Stimulated activated effector memory CD8-positive, alpha-beta T cell treated with anti-CD3 and anti-CD28 coated beads, Interleukin-12 subunit alpha, Interleukin-12 subunit beta, amount 100 ng/mL, for 72 hours (primary cell): ENCODE results near the gene FN1.

Experiments
- ATAC-seq: fragments of 150-1000 bp; cut with Tn5 transposase; 2 replicates; pipeline ENCODE4 v1.10.0; 2021
- DNase-seq, 2 donors: peaks; one replicate each; pipeline ENCODE4 v3.0.0; 2021 to 2022; ENCODE audit warnings: low spot score in 2 of 2
- H3K27ac Mint-ChIP-seq: one replicate; pipeline ENCODE4 v1.8.0; 2022; ENCODE audit warnings: mild to moderate bottlenecking, mixed read lengths
- H3K36me3 Mint-ChIP-seq: one replicate; pipeline ENCODE4 v1.8.0; 2022; ENCODE audit warnings: mild to moderate bottlenecking, mixed read lengths
- H3K4me1 Mint-ChIP-seq: one replicate; pipeline ENCODE4 v1.8.0; 2022; ENCODE audit warnings: mixed read lengths
- H3K4me3 Mint-ChIP-seq: one replicate; pipeline ENCODE4 v1.8.0; 2022; ENCODE audit warnings: mild to moderate bottlenecking, mixed read lengths
- H3K9me3 Mint-ChIP-seq: one replicate; pipeline ENCODE4 v1.8.0; 2022; ENCODE audit warnings: mixed read lengths

FN1 gene

DNA sequence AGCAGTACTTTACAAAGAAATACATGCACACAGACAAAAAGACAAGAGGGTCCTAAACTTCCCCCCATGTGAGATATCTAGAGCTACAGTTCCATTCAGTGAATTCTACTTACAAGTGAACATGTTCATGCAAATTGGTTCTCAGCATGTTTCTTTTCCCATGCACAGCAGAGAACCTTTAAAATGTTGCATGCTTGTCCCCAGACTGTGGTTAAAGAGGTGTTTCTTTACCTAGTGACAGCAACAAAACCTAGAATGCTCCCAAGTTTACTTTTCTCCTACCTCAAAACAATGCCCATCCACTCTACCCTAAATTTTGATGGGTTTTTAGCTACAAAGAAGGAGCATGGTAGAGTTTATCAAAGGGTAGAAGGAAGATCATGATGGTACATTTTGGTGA lies 43.7 kb downstream of the FN1 start:
- H3K9me3 Mint-ChIP-seq = no peaks in the 10 kb centered on the region
- DNase-seq = no peak
- no peak overlapping the region for H3K4me3 Mint-ChIP-seq
- no peak for ATAC-seq
- no peaks in the 10 kb centered on the region for H3K36me3 Mint-ChIP-seq
- no peak overlapping the region for H3K27ac Mint-ChIP-seq
- H3K4me1 Mint-ChIP-seq = no peaks in the 10 kb centered on the region

- Mint-ChIP-seq H3K4me1 (no peaks in the 10 kb centered on the region), H3K27ac (no peak overlapping the region), H3K36me3 (no peaks in the 10 kb centered on the region), H3K9me3 (no peaks in the 10 kb centered on the region), H3K4me3 (no peak overlapping the region)
- ATAC-seq = no peak
- DNase-seq = no peak
Measured at GRCh38 chr2:215391531-215391930, 44.3 kb downstream of the FN1 start.

GRCh38 chr2:215390550-215390913 lies 45.3 kb downstream of the FN1 start:
- Mint-ChIP-seq H3K36me3 (no peaks in the 10 kb centered on the region), H3K4me1 (no peaks in the 10 kb centered on the region), H3K27ac (no peak overlapping the region), H3K4me3 (no peak overlapping the region), H3K9me3 (no peaks in the 10 kb centered on the region)
- ATAC-seq = no peak
- no peak for DNase-seq

DNA sequence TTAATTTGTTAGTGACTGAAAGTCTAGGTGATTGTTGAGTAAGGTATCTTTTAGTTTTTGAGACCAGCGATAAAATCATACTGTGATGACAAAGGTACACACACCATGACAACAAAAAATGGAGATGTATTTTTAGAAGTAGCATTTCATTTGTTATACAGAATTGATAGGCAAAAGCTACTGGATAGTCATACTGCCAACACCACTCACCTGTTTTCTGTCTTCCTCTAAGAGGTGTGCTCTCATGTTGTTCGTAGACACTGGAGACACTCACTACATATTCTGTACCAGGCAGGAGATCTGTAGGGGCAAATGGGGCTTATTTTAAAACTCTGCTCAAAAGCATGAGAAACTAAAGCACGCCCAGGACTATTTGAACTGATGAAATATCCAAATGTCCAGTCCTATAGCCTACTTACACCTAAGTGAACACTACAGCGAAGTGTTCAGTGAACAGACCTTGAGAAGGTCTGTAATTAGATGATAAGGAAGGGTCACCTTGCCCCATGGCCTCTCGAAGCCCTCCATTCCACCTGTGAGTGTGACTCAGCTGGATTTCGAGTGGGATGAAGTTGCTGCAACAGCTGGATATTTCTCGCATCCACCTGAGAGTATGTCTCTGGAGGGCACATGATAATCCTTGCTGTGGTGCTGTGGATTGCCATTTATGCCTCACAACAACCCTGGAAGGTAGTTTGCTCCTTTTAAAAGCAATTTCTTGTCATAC lies 47.7 kb downstream of the FN1 start:
- Mint-ChIP-seq H3K9me3 (no peaks in the 10 kb centered on the region), H3K4me3 (no peak overlapping the region), H3K36me3 (no peaks in the 10 kb centered on the region), H3K27ac (no peak overlapping the region), H3K4me1 (no peaks in the 10 kb centered on the region)
- DNase-seq = no peak
- ATAC-seq = no peak

DNA sequence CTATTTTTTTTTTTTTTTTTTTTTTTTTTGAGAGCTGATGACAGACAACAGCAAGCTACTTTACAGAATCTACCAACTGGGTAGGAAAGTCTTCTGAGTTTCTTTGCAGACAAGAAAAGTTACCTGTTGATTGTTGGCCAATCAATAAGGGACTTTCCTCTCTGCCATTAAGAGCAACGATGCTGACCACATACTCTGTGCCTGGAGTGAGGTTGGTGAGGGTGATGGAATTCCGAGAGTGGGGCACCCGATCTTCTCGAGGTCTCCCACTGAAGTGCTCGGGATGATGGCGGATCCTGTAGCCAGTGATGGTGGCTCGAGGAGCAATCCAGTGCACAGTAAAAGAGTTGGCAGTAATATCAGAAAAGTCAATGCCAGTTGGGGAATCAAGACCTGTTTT lies 49.3 kb downstream of the FN1 start:
- no peaks in the 10 kb centered on the region for H3K9me3 Mint-ChIP-seq
- no peaks in the 10 kb centered on the region for H3K36me3 Mint-ChIP-seq
- H3K4me1 Mint-ChIP-seq = no peaks in the 10 kb centered on the region
- H3K4me3 Mint-ChIP-seq = no peak overlapping the region
- no peak for ATAC-seq
- no peak for DNase-seq
- H3K27ac Mint-ChIP-seq = no peak overlapping the region

DNA sequence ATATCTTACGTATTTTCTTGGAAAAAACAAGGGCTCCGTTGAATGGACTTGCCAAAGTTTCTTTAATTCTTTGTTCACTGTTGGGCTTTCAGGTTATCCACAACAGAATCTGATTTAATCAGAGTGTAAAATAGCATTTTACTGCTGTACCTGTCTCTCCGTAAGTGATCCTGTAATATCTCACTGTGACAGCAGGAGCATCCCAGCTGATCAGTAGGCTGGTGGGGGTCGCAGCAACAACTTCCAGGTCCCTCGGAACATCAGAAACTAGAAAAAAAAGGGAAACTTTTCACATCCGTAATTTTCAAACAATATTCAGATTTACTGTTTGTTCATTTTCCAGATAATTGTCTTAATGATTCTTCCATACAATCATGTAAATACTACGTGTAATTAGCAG lies 51.2 kb downstream of the FN1 start:
- no peak for DNase-seq
- no peak overlapping the region for H3K4me3 Mint-ChIP-seq
- no peaks in the 10 kb centered on the region for H3K9me3 Mint-ChIP-seq
- no peaks in the 10 kb centered on the region for H3K4me1 Mint-ChIP-seq
- no peak for ATAC-seq
- no peaks in the 10 kb centered on the region for H3K36me3 Mint-ChIP-seq
- no peak overlapping the region for H3K27ac Mint-ChIP-seq

- Mint-ChIP-seq H3K36me3 (no peaks in the 10 kb centered on the region), H3K9me3 (no peaks in the 10 kb centered on the region), H3K4me1 (no peaks in the 10 kb centered on the region), H3K27ac (no peak overlapping the region), H3K4me3 (no peak overlapping the region)
- ATAC-seq (no peak), DNase-seq (no peak)
Measured at GRCh38 chr2:215383652-215384279, 52.1 kb downstream of the FN1 start.

GRCh38 chr2:215382480-215382879 lies 53.4 kb downstream of the FN1 start:
- Mint-ChIP-seq H3K4me1 (no peaks in the 10 kb centered on the region), H3K27ac (no peak overlapping the region), H3K4me3 (no peak overlapping the region), H3K9me3 (no peaks in the 10 kb centered on the region), H3K36me3 (no peaks in the 10 kb centered on the region)
- no peak for DNase-seq
- ATAC-seq = no peak

GRCh38 chr2:215382011-215382410 lies 53.9 kb downstream of the FN1 start:
- H3K4me1 Mint-ChIP-seq = no peaks in the 10 kb centered on the region
- H3K4me3 Mint-ChIP-seq = no peak overlapping the region
- no peaks in the 10 kb centered on the region for H3K9me3 Mint-ChIP-seq
- H3K36me3 Mint-ChIP-seq = no peaks in the 10 kb centered on the region
- ATAC-seq = no peak
- H3K27ac Mint-ChIP-seq = no peak overlapping the region
- no peak for DNase-seq

- no peak overlapping the region for H3K4me3 Mint-ChIP-seq
- no peaks in the 10 kb centered on the region for H3K9me3 Mint-ChIP-seq
Measured at GRCh38 chr2:215380699-215381098, 55.2 kb downstream of the FN1 start.

GRCh38 chr2:215379948-215380347 lies 55.9 kb downstream of the FN1 start:
- no peaks in the 10 kb centered on the region for H3K4me1 Mint-ChIP-seq

More at GRCh38 chr2:215380699-215381098, 55.2 kb downstream of the FN1 start:
- DNase-seq (no peak), ATAC-seq (no peak)
- no peaks in the 10 kb centered on the region for H3K4me1 Mint-ChIP-seq
- no peaks in the 10 kb centered on the region for H3K36me3 Mint-ChIP-seq
- no peak overlapping the region for H3K27ac Mint-ChIP-seq

DNA sequence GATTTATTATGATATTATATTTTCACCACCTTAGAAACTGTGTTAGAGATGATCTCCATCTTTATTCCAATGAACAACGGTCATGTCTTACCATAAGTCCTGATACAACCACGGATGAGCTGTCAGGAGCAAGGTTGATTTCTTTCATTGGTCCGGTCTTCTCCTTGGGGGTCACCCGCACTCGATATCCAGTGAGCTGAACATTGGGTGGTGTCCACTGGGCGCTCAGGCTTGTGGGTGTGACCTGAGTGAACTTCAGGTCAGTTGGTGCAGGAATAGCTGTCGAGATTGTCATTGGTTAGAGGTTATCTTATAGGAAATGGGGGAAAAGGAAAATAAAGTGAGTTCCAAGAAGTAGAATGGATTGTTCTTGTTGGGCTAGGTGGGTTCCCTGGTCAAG lies 56.8 kb downstream of the FN1 start:
- ATAC-seq = no peak
- no peaks in the 10 kb centered on the region for H3K9me3 Mint-ChIP-seq
- no peak for DNase-seq
- H3K27ac Mint-ChIP-seq = no peak overlapping the region
- no peaks in the 10 kb centered on the region for H3K36me3 Mint-ChIP-seq
- H3K4me1 Mint-ChIP-seq = no peaks in the 10 kb centered on the region
- H3K4me3 Mint-ChIP-seq = no peak overlapping the region

More at GRCh38 chr2:215379948-215380347, 55.9 kb downstream of the FN1 start:
- Mint-ChIP-seq H3K4me3 (no peak overlapping the region), H3K36me3 (no peaks in the 10 kb centered on the region), H3K9me3 (no peaks in the 10 kb centered on the region), H3K27ac (no peak overlapping the region)
- ATAC-seq = no peak
- no peak for DNase-seq

GRCh38 chr2:215378045-215378444 lies 57.8 kb downstream of the FN1 start:
- no peak overlapping the region for H3K27ac Mint-ChIP-seq
- DNase-seq = no peak
- no peaks in the 10 kb centered on the region for H3K36me3 Mint-ChIP-seq
- no peaks in the 10 kb centered on the region for H3K9me3 Mint-ChIP-seq
- ATAC-seq = no peak
- H3K4me1 Mint-ChIP-seq = no peaks in the 10 kb centered on the region
- no peak overlapping the region for H3K4me3 Mint-ChIP-seq

GRCh38 chr2:215377283-215377682 lies 58.6 kb downstream of the FN1 start:
- H3K27ac Mint-ChIP-seq = no peak overlapping the region
- H3K36me3 Mint-ChIP-seq = no peaks in the 10 kb centered on the region
- no peaks in the 10 kb centered on the region for H3K9me3 Mint-ChIP-seq
- DNase-seq (no peak), ATAC-seq (no peak)
- no peaks in the 10 kb centered on the region for H3K4me1 Mint-ChIP-seq
- no peak overlapping the region for H3K4me3 Mint-ChIP-seq

GRCh38 chr2:215376103-215376780 lies 59.6 kb downstream of the FN1 start:
- no peak for ATAC-seq
- H3K27ac Mint-ChIP-seq = no peak overlapping the region

DNA sequence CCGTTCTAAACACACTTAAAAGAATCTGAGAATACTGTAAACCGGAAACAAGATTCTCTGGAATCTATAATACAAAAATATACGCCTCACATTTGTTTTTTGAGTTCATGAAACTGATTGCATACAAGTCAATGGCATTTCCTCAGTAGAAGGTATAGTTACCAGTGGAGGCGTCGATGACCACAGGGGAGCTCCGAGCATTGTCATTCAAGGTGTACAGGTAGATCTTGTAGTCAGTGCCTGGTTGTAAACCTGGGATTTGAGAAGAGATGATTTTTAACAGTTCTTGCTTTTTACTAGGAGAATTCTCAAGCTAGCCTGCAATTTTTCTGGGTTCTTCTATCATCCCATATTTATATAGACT lies 60.4 kb downstream of the FN1 start:
- no peaks in the 10 kb centered on the region for H3K4me1 Mint-ChIP-seq

More at GRCh38 chr2:215376103-215376780, 59.6 kb downstream of the FN1 start:
- Mint-ChIP-seq H3K4me3 (no peak overlapping the region), H3K9me3 (no peaks in the 10 kb centered on the region), H3K36me3 (no peaks in the 10 kb centered on the region), H3K4me1 (no peaks in the 10 kb centered on the region)
- no peak for DNase-seq

More for the DNA sequence above, 60.4 kb downstream of the FN1 start:
- H3K36me3 Mint-ChIP-seq = no peaks in the 10 kb centered on the region
- H3K4me3 Mint-ChIP-seq = no peak overlapping the region
- ATAC-seq = no peak
- H3K27ac Mint-ChIP-seq = no peak overlapping the region
- no peaks in the 10 kb centered on the region for H3K9me3 Mint-ChIP-seq
- no peak for DNase-seq
